Muscle of leg (tissue), 11 donors: ENCODE measurements around the gene LMNTD2. TPM values are rescaled to one million over a fixed set of nuclear protein-coding genes. Genes with fewer than 3 reads are reported as not detected.

ENCODE experiments used
- DNase-seq: peaks from one replicate; pipeline ENCODE4 v3.0.0; 2013
- H3K27ac ChIP-seq: one replicate; pipeline ENCODE4 v1.5.1; 2013; ENCODE audit warnings: mild to moderate bottlenecking, low read length, control low read depth
- H3K27me3 ChIP-seq: one replicate; pipeline ENCODE4 v1.6.1; 2013; ENCODE audit warnings: low read length; ENCODE audit not compliant: control insufficient read depth, insufficient read depth
- H3K36me3 ChIP-seq: one replicate; pipeline ENCODE4 v1.6.1; 2013; ENCODE audit warnings: low read length; ENCODE audit not compliant: control insufficient read depth, insufficient read depth
- H3K4me1 ChIP-seq: one replicate; pipeline ENCODE4 v1.6.1; 2013; ENCODE audit warnings: low read length; ENCODE audit not compliant: control insufficient read depth, insufficient read depth
- H3K4me3 ChIP-seq: one replicate; pipeline ENCODE4 v1.5.1; 2013; ENCODE audit warnings: low read length, control low read depth
- H3K9me3 ChIP-seq: replicated peaks from 2 replicates; pipeline ENCODE4 v1.6.1; 2013; ENCODE audit warnings: low read depth, low read length; ENCODE audit not compliant: control insufficient read depth
- WGBS: methylation state at CpG from one replicate; pipeline ENCODE4 v1.1.5; 2013; ENCODE audit warnings: missing lambda C conversion rate; ENCODE audit not compliant: insufficient coverage; 5-methylcytosine and 5-hydroxymethylcytosine counted together
- polyA plus RNA-seq, 8 donors: library from polyadenylated mRNA; unstranded; fragments of 120-200 nt; gene quantifications; one replicate each; pipeline versions ENCODE4 v1.2.1 to v1.2.3, GENCODE V29; 2013; ENCODE audit warnings: inconsistent platforms in 1 of 8, low replicate concordance in 1 of 8; ENCODE audit not compliant: insufficient read length in 8 of 8, insufficient read depth in 1 of 8
- total RNA-seq: library from RNA; stranded (reverse); fragments of 120-200 nt; gene quantifications from one replicate; pipeline ENCODE4 v1.2.4, GENCODE V29; 2013

LMNTD2 gene
- total and polyA plus RNA-seq, 9 donors, result 0.22 to 1.5 (median 0.57) TPM

DNA sequence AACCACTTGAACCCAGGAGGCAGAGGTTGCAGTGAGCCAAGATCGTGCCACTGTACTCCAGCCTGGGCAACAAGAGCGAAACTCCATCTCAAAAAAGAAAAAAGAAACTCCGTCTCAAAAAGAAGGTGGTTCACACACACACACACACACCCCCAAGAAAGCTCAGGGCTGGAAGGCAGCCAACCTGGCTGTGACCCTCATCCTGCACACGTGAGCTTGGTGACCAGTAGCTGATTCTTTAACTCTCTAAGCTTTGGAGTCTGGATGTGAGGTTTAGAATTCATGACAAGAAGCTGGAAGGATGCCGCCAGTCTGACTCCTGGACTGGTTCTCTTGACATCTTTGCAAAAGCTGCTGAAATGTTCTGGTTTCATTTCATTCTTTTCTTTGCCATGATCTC, 51.6 kb downstream of the LMNTD2 start:
- Histone ChIP-seq H3K27me3 (no peaks in the 10 kb centered on the region), H3K4me3 (no peak overlapping the region), H3K27ac (no peak overlapping the region), H3K4me1 (peaks cover 28% of the 10 kb centered on the region), H3K36me3 (peaks cover 34% of the 10 kb centered on the region), H3K9me3 (no peaks in the 10 kb centered on the region)
- DNase-seq, result no peak
- WGBS, result 100% methylated on average over 1 of the region's 5 CpGs

DNA sequence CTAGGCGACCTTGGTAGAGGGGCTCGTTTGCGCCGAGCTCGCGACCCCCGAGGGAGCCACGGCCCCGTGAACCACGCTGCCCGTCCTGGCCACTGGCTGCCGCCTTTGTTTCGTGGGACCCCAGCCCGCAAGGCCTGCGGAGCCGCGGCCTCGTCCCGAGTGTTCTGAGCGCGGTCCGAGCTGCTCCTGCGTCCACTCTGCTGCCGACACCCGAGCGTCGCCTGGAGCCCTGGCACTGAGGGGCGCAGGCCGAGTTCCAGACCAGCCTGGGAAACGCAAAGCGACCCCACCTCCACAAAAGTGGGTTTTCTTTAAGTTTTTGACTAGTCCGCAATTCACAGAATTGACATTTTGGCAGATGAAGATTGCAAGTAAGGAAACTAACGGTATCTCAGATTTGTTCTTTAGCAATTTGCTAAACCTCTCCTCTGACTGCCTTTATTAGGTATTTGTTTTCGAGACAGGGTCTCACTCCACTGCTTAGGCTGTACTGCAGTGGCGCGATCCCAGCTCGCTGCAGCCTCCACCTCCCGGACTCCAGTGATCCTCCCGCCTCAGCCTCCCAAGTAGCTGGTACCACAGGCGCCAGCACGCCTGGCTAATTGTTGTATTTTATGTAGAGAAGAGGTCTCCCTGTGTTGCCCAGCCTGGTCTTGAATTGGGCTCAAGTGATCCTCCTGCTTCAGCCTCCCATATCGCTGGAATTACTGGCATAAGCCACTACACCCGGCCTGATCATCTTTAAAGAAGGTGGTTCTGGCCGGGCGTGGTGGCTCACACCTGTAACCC, 52.6 kb downstream of the LMNTD2 start:
- peak overlapping the region; percentile 71 for H3K27ac ChIP-seq
- 22% methylated on average over 25 of the region's 45 CpGs for WGBS
- H3K4me1 ChIP-seq, result peaks cover 34% of the 10 kb centered on the region
- H3K9me3 ChIP-seq, result no peaks in the 10 kb centered on the region
- H3K4me3 ChIP-seq, result peak overlapping the region; percentile 59
- DNase-seq, result no peak
- peaks cover 33% of the 10 kb centered on the region for H3K36me3 ChIP-seq
- no peaks in the 10 kb centered on the region for H3K27me3 ChIP-seq

DNA sequence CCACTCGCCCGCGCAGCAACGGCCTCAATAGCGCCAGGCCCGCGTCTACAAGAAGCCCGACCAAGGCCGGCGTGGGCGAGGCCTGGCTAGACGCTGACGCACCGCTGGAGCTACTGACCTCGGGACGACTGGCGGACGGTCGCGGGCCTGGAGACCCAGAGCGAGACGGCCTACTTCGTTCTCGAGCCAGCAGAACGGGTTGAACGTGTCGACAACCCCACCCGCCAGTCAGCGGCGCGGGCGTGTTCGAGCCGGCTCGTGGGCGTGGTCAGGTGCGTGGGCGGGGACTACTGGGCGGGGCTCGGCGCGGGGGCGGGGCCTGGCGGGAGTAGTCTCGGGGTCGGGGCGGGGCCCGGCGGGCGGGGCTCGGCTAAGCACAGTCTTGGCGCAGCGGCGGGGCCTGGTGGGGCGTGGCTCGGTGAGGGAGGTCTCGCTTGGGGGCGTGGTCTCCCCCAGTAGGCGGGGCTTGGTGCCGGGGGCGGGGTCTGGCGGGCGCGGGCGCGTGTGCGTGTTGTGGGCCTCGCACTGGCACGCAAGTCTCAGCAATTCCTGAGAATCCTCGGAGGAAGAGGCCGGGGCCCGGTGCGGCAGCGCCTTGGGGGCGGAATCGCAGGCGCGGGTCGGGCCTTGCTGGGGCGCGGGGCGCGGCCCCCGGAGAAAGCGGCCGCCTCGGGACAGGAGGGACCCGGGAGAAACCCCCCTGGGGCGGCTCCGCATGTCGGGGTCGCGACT, 53.4 kb downstream of the LMNTD2 start, which contains the start of gene RNH1:
Gene RNH1 (minus strand): TSS at position 248 of the 732 bp plus-strand sequence. CDS start 5,080 bp downstream, outside the sequence.
- DNase-seq, result peak; percentile 96
- Histone ChIP-seq H3K27me3 (no peaks in the 10 kb centered on the region), H3K36me3 (peaks cover 29% of the 10 kb centered on the region), H3K9me3 (no peaks in the 10 kb centered on the region), H3K27ac (peak within 1 kb of the TSS; percentile 100), H3K4me3 (peak within 1 kb of the TSS; percentile 99), H3K4me1 (peaks cover 41% of the 10 kb centered on the region)
- under 1% methylated on average over 78 of the region's 93 CpGs for whole genome bisulfite sequencing

DNA sequence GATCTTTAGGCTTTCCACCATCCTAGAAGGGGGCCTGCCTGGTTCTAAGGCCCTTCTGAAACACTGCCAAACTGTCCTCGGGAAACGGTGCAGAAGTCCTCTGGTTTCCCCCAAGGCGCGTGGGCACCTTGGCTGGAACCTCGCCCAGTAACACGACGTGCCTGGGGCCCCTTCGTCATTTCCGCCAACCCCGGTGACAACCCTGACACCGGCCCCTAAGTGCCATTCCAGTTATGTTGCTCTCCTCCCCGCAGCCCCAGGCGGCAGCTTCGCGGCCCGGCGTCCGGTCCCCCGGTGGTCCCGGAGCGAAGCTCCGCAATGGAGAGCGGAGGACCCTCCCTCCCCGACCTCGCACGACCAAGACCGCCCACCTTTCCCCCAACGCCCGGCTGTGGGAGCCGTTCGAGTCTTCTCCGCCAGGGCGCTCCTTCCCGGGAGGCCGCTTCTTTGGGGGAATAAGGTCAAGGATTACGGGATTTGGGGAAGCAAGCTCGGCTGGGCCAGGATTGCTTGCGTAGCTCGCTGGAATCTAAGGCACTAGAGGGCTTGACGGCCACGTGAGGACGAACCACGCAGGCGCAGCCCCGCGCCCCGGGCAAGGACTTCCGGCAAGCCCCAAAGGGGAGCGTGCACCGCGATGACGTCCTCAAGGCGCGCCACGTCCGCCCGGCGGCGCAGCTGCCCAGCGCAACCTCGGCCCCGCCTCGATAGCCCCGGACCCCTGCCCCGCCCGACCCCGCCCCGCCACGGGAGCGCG, 54.1 kb downstream of the LMNTD2 start:
- peaks cover 42% of the 10 kb centered on the region for H3K4me1 ChIP-seq
- under 1% methylated on average over 58 of the region's 71 CpGs for WGBS
- peak; percentile 99 for DNase-seq
- H3K4me3 ChIP-seq, result peak overlapping the region; percentile 99
- peaks cover 34% of the 10 kb centered on the region for H3K36me3 ChIP-seq
- H3K27me3 ChIP-seq, result no peaks in the 10 kb centered on the region
- H3K27ac ChIP-seq, result peak overlapping the region; percentile 100
- no peaks in the 10 kb centered on the region for H3K9me3 ChIP-seq

DNA sequence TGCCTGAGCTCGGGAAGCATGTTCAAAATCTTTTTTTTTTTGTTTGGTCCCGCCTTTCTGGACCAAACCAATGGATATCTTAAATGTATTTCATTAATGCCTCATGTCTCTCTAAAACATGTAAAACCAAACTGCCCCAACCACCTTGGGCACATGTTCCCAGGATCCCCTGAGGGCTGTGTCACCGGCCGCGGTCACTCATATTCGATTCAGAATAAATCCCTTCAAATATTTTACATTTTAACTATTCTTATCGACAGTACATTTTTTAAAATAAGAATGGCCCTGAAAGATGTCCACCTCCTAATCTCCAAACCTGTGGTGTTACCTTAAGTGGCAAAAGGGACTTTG, 55.6 kb downstream of the LMNTD2 start:
- peaks cover 36% of the 10 kb centered on the region for H3K36me3 ChIP-seq
- no peak for DNase-seq
- peak overlapping the region; percentile 69 for H3K27ac ChIP-seq
- no peak overlapping the region for H3K4me3 ChIP-seq
- no peaks in the 10 kb centered on the region for H3K9me3 ChIP-seq
- H3K27me3 ChIP-seq, result no peaks in the 10 kb centered on the region
- WGBS, result 37% methylated on average over 5 of the region's 7 CpGs
- peaks cover 42% of the 10 kb centered on the region for H3K4me1 ChIP-seq

Other genes starting within 250 kb of the LMNTD2 start
- gene IFITM1, start 246.7 kb downstream of the LMNTD2 start, total RNA-seq, result 24.6 TPM
- gene IFITM1, start 246.7 kb downstream of the LMNTD2 start, polyA plus RNA-seq, result 10 to 100 TPM; 19.8 to 33.3 (median 24.3) TPM
- 80.4 TPM for gene IFITM3, start 239.9 kb downstream of the LMNTD2 start, total RNA-seq
- gene IFITM3, start 239.9 kb downstream of the LMNTD2 start, polyA plus RNA-seq, result 100 to 1,000 TPM; 220 to 363 (median 280) TPM
- 14.4 TPM for gene B4GALNT4, start 191.2 kb downstream of the LMNTD2 start, total RNA-seq
- gene B4GALNT4, start 191.2 kb downstream of the LMNTD2 start, polyA plus RNA-seq, result 10 to 100 TPM; 12.9 to 34.1 (median 21.7) TPM
- 0.13 TPM for gene PKP3, start 166.5 kb downstream of the LMNTD2 start, total RNA-seq
- 10 to 100 TPM in 1 of 8 donors, 1 to 10 TPM in 1, under 1 TPM in 6; 0.16 to 10.5 (median 0.61) TPM for gene PKP3, start 166.5 kb downstream of the LMNTD2 start, polyA plus RNA-seq
- gene SIGIRR, start 145.7 kb downstream of the LMNTD2 start, total RNA-seq, result 16.5 TPM
- gene SIGIRR, start 145.7 kb downstream of the LMNTD2 start, polyA plus RNA-seq, result 10 to 100 TPM in 7 of 8 donors, 1 to 10 TPM in 1; 9.4 to 26.3 (median 15.5) TPM
- gene ANO9, start 118.7 kb downstream of the LMNTD2 start, total RNA-seq, result 0.09 TPM
- gene ANO9, start 118.7 kb downstream of the LMNTD2 start, polyA plus RNA-seq, result 1 to 10 TPM in 3 of 8 donors, under 1 TPM in 5; 0.23 to 5.6 (median 0.37) TPM
- gene PTDSS2, start 110.5 kb downstream of the LMNTD2 start, total RNA-seq, result 19.4 TPM
- gene PTDSS2, start 110.5 kb downstream of the LMNTD2 start, polyA plus RNA-seq, result 10 to 100 TPM; 25.6 to 47.2 (median 30.4) TPM
- 89.5 TPM for gene RNH1, start 53.5 kb downstream of the LMNTD2 start, total RNA-seq
- 100 to 1,000 TPM in 4 of 8 donors, 10 to 100 TPM in 4; 89.6 to 107 (median 99.6) TPM for gene RNH1, start 53.5 kb downstream of the LMNTD2 start, polyA plus RNA-seq
- 90.4 TPM for gene HRAS, start 25.2 kb downstream of the LMNTD2 start, total RNA-seq
- gene HRAS, start 25.2 kb downstream of the LMNTD2 start, polyA plus RNA-seq, result 100 to 1,000 TPM in 5 of 8 donors, 10 to 100 TPM in 3; 78.8 to 143 (median 119) TPM
- 2.0 TPM for gene LRRC56, start 23.2 kb downstream of the LMNTD2 start, total RNA-seq
- gene LRRC56, start 23.2 kb downstream of the LMNTD2 start, polyA plus RNA-seq, result 1 to 10 TPM; 1.7 to 8.4 (median 5.9) TPM
- gene RASSF7, start 232 bp upstream of the LMNTD2 start, total RNA-seq, result 2.3 TPM
- gene RASSF7, start 232 bp upstream of the LMNTD2 start, polyA plus RNA-seq, result 1 to 10 TPM; 2.3 to 4.4 (median 2.6) TPM
- 13.1 TPM for gene PHRF1, start 15.7 kb upstream of the LMNTD2 start, total RNA-seq
- 10 to 100 TPM; 16.0 to 23.1 (median 20.2) TPM for gene PHRF1, start 15.7 kb upstream of the LMNTD2 start, polyA plus RNA-seq
- gene IRF7, start 55.2 kb upstream of the LMNTD2 start, total RNA-seq, result 11.3 TPM
- gene IRF7, start 55.2 kb upstream of the LMNTD2 start, polyA plus RNA-seq, result 10 to 100 TPM in 3 of 8 donors, 1 to 10 TPM in 5; 7.8 to 14.7 (median 9.6) TPM
- 0.75 TPM for gene CDHR5, start 64.2 kb upstream of the LMNTD2 start, total RNA-seq
- 10 to 100 TPM in 1 of 8 donors, 1 to 10 TPM in 6, under 1 TPM in 1; 0.65 to 33.7 (median 1.4) TPM for gene CDHR5, start 64.2 kb upstream of the LMNTD2 start, polyA plus RNA-seq
- 55.2 TPM for gene SCT, start 66.4 kb upstream of the LMNTD2 start, total RNA-seq
- 100 to 1,000 TPM in 2 of 8 donors, 10 to 100 TPM in 6; 37.0 to 126 (median 66.4) TPM for gene SCT, start 66.4 kb upstream of the LMNTD2 start, polyA plus RNA-seq
- 0.22 TPM for gene DRD4, start 76.5 kb upstream of the LMNTD2 start, total RNA-seq
- gene DRD4, start 76.5 kb upstream of the LMNTD2 start, polyA plus RNA-seq, result 1 to 10 TPM in 2 of 8 donors, under 1 TPM in 6; 0.18 to 2.0 (median 0.83) TPM
- gene DEAF1, start 134.5 kb upstream of the LMNTD2 start, total RNA-seq, result 22.7 TPM
- gene DEAF1, start 134.5 kb upstream of the LMNTD2 start, polyA plus RNA-seq, result 10 to 100 TPM; 29.3 to 38.9 (median 31.7) TPM
- gene TMEM80, start 135.1 kb upstream of the LMNTD2 start, total RNA-seq, result 11.8 TPM
- 10 to 100 TPM; 10.1 to 26.0 (median 20.1) TPM for gene TMEM80, start 135.1 kb upstream of the LMNTD2 start, polyA plus RNA-seq
- gene EPS8L2, start 145.5 kb upstream of the LMNTD2 start, total RNA-seq, result 1.6 TPM
- 10 to 100 TPM in 1 of 8 donors, 1 to 10 TPM in 7; 1.5 to 14.1 (median 2.2) TPM for gene EPS8L2, start 145.5 kb upstream of the LMNTD2 start, polyA plus RNA-seq
- 62.7 TPM for gene TALDO1, start 186.7 kb upstream of the LMNTD2 start, total RNA-seq
- gene TALDO1, start 186.7 kb upstream of the LMNTD2 start, polyA plus RNA-seq, result 10 to 100 TPM; 60.2 to 79.9 (median 71.3) TPM
- gene GATD1, start 216.7 kb upstream of the LMNTD2 start, total RNA-seq, result 18.1 TPM
- 10 to 100 TPM; 38.9 to 53.2 (median 44.8) TPM for gene GATD1, start 216.7 kb upstream of the LMNTD2 start, polyA plus RNA-seq
- 0.04 TPM for gene CEND1, start 229.4 kb upstream of the LMNTD2 start, total RNA-seq
- 1 to 10 TPM in 1 of 8 donors, under 1 TPM in 7; 0.36 to 1.5 (median 0.56) TPM for gene CEND1, start 229.4 kb upstream of the LMNTD2 start, polyA plus RNA-seq
- 5.4 TPM for gene SLC25A22, start 237.5 kb upstream of the LMNTD2 start, total RNA-seq
- 10 to 100 TPM; 10.4 to 15.8 (median 14.2) TPM for gene SLC25A22, start 237.5 kb upstream of the LMNTD2 start, polyA plus RNA-seq
- 3.9 TPM for gene PIDD1, start 244.5 kb upstream of the LMNTD2 start, total RNA-seq
- gene PIDD1, start 244.5 kb upstream of the LMNTD2 start, polyA plus RNA-seq, result 10 to 100 TPM in 4 of 8 donors, 1 to 10 TPM in 4; 5.5 to 13.7 (median 10.0) TPM
- gene RPLP2, start 249.2 kb upstream of the LMNTD2 start, total RNA-seq, result 2,004 TPM
- gene RPLP2, start 249.2 kb upstream of the LMNTD2 start, polyA plus RNA-seq, result 1,000 to 10,000 TPM; 1,485 to 2,136 (median 1,739) TPM